ENCODE data around the gene ST3GAL2. TPM values are rescaled to one million over a fixed set of nuclear protein-coding genes. Genes with fewer than 3 reads are reported as not detected.

Gene ST3GAL2
- total RNA-seq, 4 donors from 2014 or later = 7.1 to 16.5 (median 11.1) TPM

GRCh38 chr16:70444249-70445063 lies 5.6 kb upstream of the ST3GAL2 start:
- peaks cover 3% of the 10 kb centered on the region for H3K4me1 ChIP-seq
- DNase-seq (ENCODE audit: low spot score in 2 of 2) = no peak
- TF ChIP-seq CTCF (IDR thresholded peaks at IDR 0.05) (no peak), POLR2A (IDR thresholded peaks at IDR 0.05) (no peak), EP300 (IDR thresholded peaks at IDR 0.05) (no peak), POLR2AphosphoS5 (IDR thresholded peaks at IDR 0.05) (no peak)
- no peaks in the 10 kb centered on the region for H3K9me3 ChIP-seq
- no peaks in the 10 kb centered on the region for H3K36me3 ChIP-seq
- no peaks in the 10 kb centered on the region for H3K27me3 ChIP-seq
- H3K27ac ChIP-seq = no peak overlapping the region
- no peak overlapping the region for H3K4me3 ChIP-seq
- WGBS = 70% methylated on average over 4 of the region's 4 CpGs

GRCh38 chr16:70442344-70442743 lies 3.4 kb upstream of the ST3GAL2 start:
- no peaks in the 10 kb centered on the region for H3K9me3 ChIP-seq
- H3K27me3 ChIP-seq = no peaks in the 10 kb centered on the region
- no peak overlapping the region for H3K4me3 ChIP-seq
- no peak for TF ChIP-seq POLR2A (IDR thresholded peaks at IDR 0.05)
- no peak for TF ChIP-seq CTCF (IDR thresholded peaks at IDR 0.05)
- TF ChIP-seq EP300 (IDR thresholded peaks at IDR 0.05) = no peak
- TF ChIP-seq POLR2AphosphoS5 (IDR thresholded peaks at IDR 0.05) = no peak
- peaks cover 18% of the 10 kb centered on the region for H3K4me1 ChIP-seq
- WGBS = 86% methylated on average over 7 of the region's 7 CpGs
- H3K27ac ChIP-seq = no peak overlapping the region
- no peaks in the 10 kb centered on the region for H3K36me3 ChIP-seq
- DNase-seq (ENCODE audit: low spot score in 2 of 2) = no peak

GRCh38 chr16:70441406-70441990 lies 2.6 kb upstream of the ST3GAL2 start:
- no peaks in the 10 kb centered on the region for H3K27me3 ChIP-seq
- TF ChIP-seq POLR2A (IDR thresholded peaks at IDR 0.05) (no peak), CTCF (IDR thresholded peaks at IDR 0.05) (no peak), EP300 (IDR thresholded peaks at IDR 0.05) (no peak), POLR2AphosphoS5 (IDR thresholded peaks at IDR 0.05) (no peak)
- DNase-seq (ENCODE audit: low spot score in 2 of 2) = no peak
- H3K9me3 ChIP-seq = no peaks in the 10 kb centered on the region
- H3K36me3 ChIP-seq = no peaks in the 10 kb centered on the region
- no peak overlapping the region for H3K27ac ChIP-seq
- no peak overlapping the region for H3K4me3 ChIP-seq
- peaks cover 26% of the 10 kb centered on the region for H3K4me1 ChIP-seq
- 88% methylated on average over 8 of the region's 8 CpGs for WGBS

GRCh38 chr16:70440009-70440692 lies 1.3 kb upstream of the ST3GAL2 start:
- Histone ChIP-seq H3K4me3 (no peak overlapping the region), H3K9me3 (no peaks in the 10 kb centered on the region), H3K36me3 (no peaks in the 10 kb centered on the region), H3K27me3 (no peaks in the 10 kb centered on the region), H3K27ac (no peak overlapping the region), H3K4me1 (peaks cover 33% of the 10 kb centered on the region)
- TF ChIP-seq EP300 (IDR thresholded peaks at IDR 0.05) (no peak), POLR2A (IDR thresholded peaks at IDR 0.05) (no peak), CTCF (IDR thresholded peaks at IDR 0.05) (no peak), POLR2AphosphoS5 (IDR thresholded peaks at IDR 0.05) (no peak)
- no peak for DNase-seq (ENCODE audit: low spot score in 2 of 2)
- WGBS = 78% methylated on average over 10 of the region's 11 CpGs

GRCh38 chr16:70438585-70438968 lies 323 bp downstream of the ST3GAL2 start:
- Histone ChIP-seq H3K36me3 (peaks cover 3% of the 10 kb centered on the region), H3K27ac (peak overlapping the region; percentile 61), H3K4me1 (peaks cover 44% of the 10 kb centered on the region), H3K27me3 (no peaks in the 10 kb centered on the region), H3K9me3 (no peaks in the 10 kb centered on the region), H3K4me3 (peak overlapping the region; percentile 78)
- TF ChIP-seq EP300 (IDR thresholded peaks at IDR 0.05) (no peak), POLR2A (IDR thresholded peaks at IDR 0.05) (no peak), CTCF (IDR thresholded peaks at IDR 0.05) (no peak), POLR2AphosphoS5 (IDR thresholded peaks at IDR 0.05) (no peak)
- peak in 1 of 2 donors; percentile 73 for DNase-seq (ENCODE audit: low spot score in 2 of 2)
- 0% methylated on average over 10 of the region's 39 CpGs for WGBS

Measured in suprapubic skin (tissue), 4 donors.